HCT116 (cell line): ENCODE measurements around the gene ESR1. TPM values are rescaled to one million over a fixed set of nuclear protein-coding genes. Genes with fewer than 3 reads are reported as not detected.

Source experiments
- ATAC-seq: fragments of 200-7000 bp; cut with Tn5 transposase; 2 replicates; pipeline ENCODE4 v1.9.1; 2020; ENCODE audit warnings: mild to moderate bottlenecking, moderate library complexity
- BruUV-seq: library from RNA; stranded (reverse); fragments of 400-500 nt; replicated peaks from 2 replicates; lab custom pipeline; 2021; lab: Mats Ljungman, UMichigan
- CTCF ChIA-PET: fragments of 300-600 bp; sonication (Branson Sonifier 250); formaldehyde crosslinking; loops from one replicate; lab custom pipeline; 2021; ENCODE audit warnings: antibody characterized with exemption; lab: Charles Lee
- POLR2A ChIA-PET: fragments of 300-600, 350-600 bp; sonication (Branson Sonifier 250); formaldehyde crosslinking; loops from one replicate; lab custom pipeline; 2021; ENCODE audit warnings: antibody characterized with exemption; lab: Charles Lee
- RAD21 ChIA-PET, 2 experiments: fragments of 300-600 bp; sonication (Branson Sonifier 250); formaldehyde crosslinking; loops; one replicate each; lab custom pipeline; 2023; ENCODE audit warnings: low total read pairs in 2 of 2; ENCODE audit not compliant: uncharacterized antibody in 2 of 2, unreplicated experiment in 2 of 2, low non-redundant PET in 1 of 2; lab: Charles Lee
- DNase-seq: peaks from one replicate; pipeline ENCODE4 v3.0.0-alpha.2; 2010; ENCODE audit warnings: low read depth, low spot score
- H2AFZ ChIP-seq: fragments of 200-600 bp; shearing (Covaris generic), sonication (generic); 2 replicates; pipeline ENCODE4 v1.6.1; 2017; ENCODE audit warnings: low read depth, mixed run types, mixed read lengths, antibody characterized with exemption, low read length; ENCODE audit not compliant: poor library complexity, severe bottlenecking
- H3K27ac ChIP-seq: 2 replicates; pipeline ENCODE4 v1.5.1; 2012; ENCODE audit warnings: low read depth, low read length
- H3K27me3 ChIP-seq: fragments of 200-600 bp; sonication (generic); 2 replicates; pipeline ENCODE4 v1.6.1; 2016; ENCODE audit warnings: mixed run types, low read length, mixed read lengths; ENCODE audit not compliant: insufficient read depth
- H3K36me3 ChIP-seq, 2 experiments: fragments of 200-500 bp in 1 of 2; fragments of 200-600 bp in 1 of 2; sonication (Bioruptor generic) in 1 of 2; sonication (generic) in 1 of 2; 2 replicates each; pipeline versions ENCODE4 v1.5.1 to v1.6.1; 2014 to 2016; ENCODE audit warnings: low read length in 2 of 2, inconsistent platforms in 1 of 2, mixed read lengths in 1 of 2, mixed run types in 1 of 2; ENCODE audit not compliant: insufficient read depth in 2 of 2, control insufficient read depth in 1 of 2
- H3K4me1 ChIP-seq, 2 experiments: fragments of 200-600 bp in 1 of 2; sonication (generic) in 1 of 2; 2 replicates each; pipeline versions ENCODE4 v1.5.1 to v1.6.1; 2012 to 2017; ENCODE audit warnings: low read length in 2 of 2, inconsistent platforms in 1 of 2, mild to moderate bottlenecking in 1 of 2, mixed read lengths in 1 of 2, mixed run types in 1 of 2, moderate library complexity in 1 of 2; ENCODE audit not compliant: insufficient read depth in 2 of 2, control insufficient read depth in 1 of 2
- H3K4me2 ChIP-seq: fragments of 200-600 bp; sonication (generic); 2 replicates; pipeline ENCODE4 v1.6.1; 2017; ENCODE audit warnings: mixed run types, low read length, mixed read lengths
- H3K4me3 ChIP-seq, 2 experiments: fragments of 200-600 bp in 1 of 2; sonication (generic) in 1 of 2; replicated peaks in 1 of 2; 2 replicates each; pipeline ENCODE4 v1.5.1; 2011 to 2016; ENCODE audit warnings: low read length in 2 of 2, control low read depth in 1 of 2, low read depth in 1 of 2, mild to moderate bottlenecking in 1 of 2, mixed read lengths in 1 of 2, mixed run types in 1 of 2
- H3K79me2 ChIP-seq: fragments of 200-600 bp; sonication (generic); 2 replicates; pipeline ENCODE4 v1.6.1; 2017; ENCODE audit warnings: mild to moderate bottlenecking, mixed run types, low read length, moderate library complexity, mixed read lengths; ENCODE audit not compliant: insufficient read depth
- H3K9ac ChIP-seq: fragments of 200-600 bp; sonication (generic); 2 replicates; pipeline ENCODE4 v1.6.1; 2016; ENCODE audit warnings: low read length, mixed read lengths
- H3K9me2 ChIP-seq: fragments of 200-600 bp; sonication (generic), shearing (Covaris generic); 2 replicates; pipeline ENCODE4 v1.6.1; 2017; ENCODE audit warnings: mixed run types, mild to moderate bottlenecking, moderate library complexity; ENCODE audit not compliant: insufficient read depth
- H3K9me3 ChIP-seq, 2 experiments: fragments of 200-500 bp in 1 of 2; fragments of 200-600 bp in 1 of 2; sonication (Bioruptor generic) in 1 of 2; sonication (generic) in 1 of 2; 2 replicates each; pipeline ENCODE4 v1.6.1; 2014 to 2017; ENCODE audit warnings: low read length in 2 of 2, mixed read lengths in 2 of 2, inconsistent platforms in 1 of 2, low read depth in 1 of 2, mild to moderate bottlenecking in 1 of 2, mixed run types in 1 of 2, moderate library complexity in 1 of 2; ENCODE audit not compliant: control insufficient read depth in 1 of 2, insufficient read depth in 1 of 2
- H4K20me1 ChIP-seq: fragments of 200-600 bp; sonication (generic), shearing (Covaris generic); 2 replicates; pipeline ENCODE4 v1.6.1; 2017; ENCODE audit warnings: mixed run types, mild to moderate bottlenecking, moderate library complexity; ENCODE audit not compliant: insufficient read depth
- CBX3 ChIP-seq: IDR thresholded peaks from 2 replicates; pipeline ENCODE4 v1.6.1; 2012; ENCODE audit warnings: low read depth
- CEBPB ChIP-seq: IDR thresholded peaks from 2 replicates; pipeline ENCODE4 v1.6.1; 2012; ENCODE audit warnings: low read depth
- EZH2 ChIP-seq: fragments of 200-600 bp; sonication (generic); IDR thresholded peaks from 2 replicates; pipeline ENCODE4 v1.6.1; 2017; ENCODE audit warnings: antibody characterized with exemption, mixed run types
- EZH2phosphoT487 ChIP-seq: fragments of 200-600 bp; IDR thresholded peaks from 2 replicates; pipeline ENCODE4 v1.6.1; 2018; ENCODE audit warnings: antibody characterized with exemption, borderline replicate concordance
- FOSL1 ChIP-seq: IDR thresholded peaks from 2 replicates; pipeline ENCODE4 v1.6.1; 2012; ENCODE audit warnings: low read depth
- JUND ChIP-seq: IDR thresholded peaks from 2 replicates; pipeline ENCODE4 v1.6.1; 2012
- POLR2A ChIP-seq: IDR thresholded peaks from 2 replicates; pipeline ENCODE4 v1.7.0; 2011; ENCODE audit warnings: borderline replicate concordance; ENCODE audit not compliant: insufficient read depth, insufficient read length; ENCODE audit errors: extremely low read depth
- POLR2AphosphoS5 ChIP-seq: IDR thresholded peaks from 2 replicates; pipeline ENCODE4 v1.6.1; 2011; ENCODE audit warnings: mild to moderate bottlenecking, low read depth, low read length, moderate library complexity
- RAD21 ChIP-seq: IDR thresholded peaks from 2 replicates; pipeline ENCODE4 v1.6.1; 2012; ENCODE audit warnings: low read depth, mild to moderate bottlenecking
- SIN3A ChIP-seq: IDR thresholded peaks from 2 replicates; pipeline ENCODE4 v1.6.1; 2012; ENCODE audit warnings: low read depth
- SP1 ChIP-seq: IDR thresholded peaks from 2 replicates; pipeline ENCODE4 v1.6.1; 2012; ENCODE audit warnings: low read depth
- SRF ChIP-seq: IDR thresholded peaks from 2 replicates; pipeline ENCODE4 v1.6.1; 2012; ENCODE audit warnings: low read depth
- YY1 ChIP-seq: IDR thresholded peaks from 2 replicates; pipeline ENCODE4 v1.6.1; 2011; ENCODE audit warnings: low read length, low read depth, moderate library complexity, mild to moderate bottlenecking; ENCODE audit not compliant: insufficient replicate concordance; ENCODE audit errors: extremely low read depth
- ZFX ChIP-seq: fragments of 450-650 bp; IDR thresholded peaks from 2 replicates; pipeline ENCODE4 v1.6.1; 2017
- ZNF274 ChIP-seq: fragments of 200-500 bp; sonication (Bioruptor generic); IDR thresholded peaks from 2 replicates; pipeline ENCODE4 v1.6.1; 2014; ENCODE audit warnings: mild to moderate bottlenecking, low read depth, low read length, inconsistent platforms
- intact Hi-C: fragments of 100-400 bp; cut with micrococcal nuclease; formaldehyde crosslinking; loops from 2 replicates; pipeline ENCODE4 v1.10.0; 2022
- total RNA-seq: library from RNA; stranded (reverse); gene quantifications from one replicate; pipeline ENCODE4 v1.2.1, GENCODE V29; 2021; ENCODE audit not compliant: unreplicated experiment
- TF ChIP-seq, protein P1 (sequence below): IDR thresholded peaks from 2 replicates; pipeline ENCODE4 v1.6.1; 2012
- TF ChIP-seq, protein P2 (sequence below): IDR thresholded peaks from 2 replicates; pipeline ENCODE4 v1.6.1; 2012

ESR1 gene
- total RNA-seq, 1 experiment from 2014 or later, result 0.17 TPM

DNA sequence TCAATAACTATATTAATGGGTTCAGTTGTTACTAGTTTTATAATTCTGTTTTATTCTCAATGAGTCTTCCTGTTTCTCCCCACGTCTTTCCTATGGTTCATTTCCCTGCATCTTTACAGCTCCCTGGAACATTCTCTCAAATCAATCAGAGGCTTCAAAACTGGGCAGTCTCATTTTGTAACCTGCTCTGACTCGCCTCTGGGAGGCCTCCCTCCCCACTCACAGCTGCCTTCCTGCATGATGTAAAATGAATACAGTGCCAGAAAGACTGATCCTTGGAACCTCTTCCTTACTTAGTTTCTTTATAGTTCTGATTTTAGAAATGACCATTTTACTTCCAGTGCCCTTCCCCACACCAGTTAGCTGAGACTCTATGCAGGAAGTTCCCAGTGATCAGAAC lies 103.9 kb downstream of the ESR1 start:
- no TSS peak for BruUV-seq
- TF ChIP-seq POLR2AphosphoS5 (no peak), POLR2A (no peak), FOSL1 (no peak), SIN3A (no peak), JUND (no peak), CBX3 (no peak), SP1 (no peak), ZNF274 (no peak), ZFX (no peak), EZH2phosphoT487 (no peak), YY1 (no peak), RAD21 (no peak), EZH2 (no peak), CEBPB (no peak), SRF (no peak)
- TF ChIP-seq, protein P1, sequence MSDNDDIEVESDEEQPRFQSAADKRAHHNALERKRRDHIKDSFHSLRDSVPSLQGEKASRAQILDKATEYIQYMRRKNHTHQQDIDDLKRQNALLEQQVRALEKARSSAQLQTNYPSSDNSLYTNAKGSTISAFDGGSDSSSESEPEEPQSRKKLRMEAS, result no peak
- TF ChIP-seq, protein P2, sequence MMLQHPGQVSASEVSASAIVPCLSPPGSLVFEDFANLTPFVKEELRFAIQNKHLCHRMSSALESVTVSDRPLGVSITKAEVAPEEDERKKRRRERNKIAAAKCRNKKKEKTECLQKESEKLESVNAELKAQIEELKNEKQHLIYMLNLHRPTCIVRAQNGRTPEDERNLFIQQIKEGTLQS, result no peak
- H3K27ac ChIP-seq, result no peak overlapping the region
- no peak overlapping the region for H2AFZ ChIP-seq
- ChIA-PET CTCF (no interaction called here), RAD21 (no interaction called here), POLR2A (no interaction called here)
- H3K9me3 ChIP-seq, result no peaks in the 10 kb centered on the region
- no peaks in the 10 kb centered on the region for H3K36me3 ChIP-seq
- DNase-seq, result no peak
- H3K4me1 ChIP-seq, result peaks cover 0 to 14% of the 10 kb centered on the region in 2 experiments; a peak in 2 of 4 replicates
- no peaks in the 10 kb centered on the region for H3K79me2 ChIP-seq
- no peak overlapping the region for H3K4me2 ChIP-seq
- H3K4me3 ChIP-seq, result no peak overlapping the region
- no peaks in the 10 kb centered on the region for H3K9me2 ChIP-seq
- H3K27me3 ChIP-seq, result no peaks in the 10 kb centered on the region
- no peaks in the 10 kb centered on the region for H4K20me1 ChIP-seq
- intact Hi-C loops, result no loop called here
- no peak overlapping the region for H3K9ac ChIP-seq
- no peak; the same call in 1 of the 2 replicates for ATAC-seq
